Epidermal melanocyte (primary cell): ENCODE data around the gene IFITM10.
A peak's percentile ranks its signal among the peaks of the same experiment; 100 is the strongest.

Experiments
- DNase-seq: peaks from one replicate; pipeline ENCODE4 v3.0.0; 2011; ENCODE audit warnings: low spot score; ENCODE audit not compliant: insufficient read length

The IFITM10 gene

GRCh38 chr11:1741741-1742140, 8.7 kb downstream of the IFITM10 start:
- DNase-seq = no peak

- no peak for DNase-seq
Observed at GRCh38 chr11:1740786-1741530, 9.4 kb downstream of the IFITM10 start.

- no peak for DNase-seq
Observed at GRCh38 chr11:1739576-1739975, 10.8 kb downstream of the IFITM10 start.

- no peak for DNase-seq
Observed at GRCh38 chr11:1738380-1738779, 12.0 kb downstream of the IFITM10 start.

- no peak for DNase-seq
Observed at GRCh38 chr11:1737080-1737757, 13.2 kb downstream of the IFITM10 start.

- no peak for DNase-seq
Observed at GRCh38 chr11:1736447-1736992, 13.9 kb downstream of the IFITM10 start.

GRCh38 chr11:1735271-1735670, 15.1 kb downstream of the IFITM10 start:
- DNase-seq = no peak

- no peak for DNase-seq
Observed at GRCh38 chr11:1734641-1735081, 15.7 kb downstream of the IFITM10 start.

- no peak for DNase-seq
Observed at GRCh38 chr11:1733716-1734640, 16.4 kb downstream of the IFITM10 start.

GRCh38 chr11:1733009-1733715, 17.2 kb downstream of the IFITM10 start:
- no peak for DNase-seq

- no peak for DNase-seq
Observed at GRCh38 chr11:1732418-1733008, 17.9 kb downstream of the IFITM10 start.

- no peak for DNase-seq
Observed at GRCh38 chr11:1731451-1732059, 18.8 kb downstream of the IFITM10 start.

GRCh38 chr11:1730059-1730629, 20.3 kb downstream of the IFITM10 start:
- DNase-seq = no peak

- peak; percentile 20 for DNase-seq
Observed at GRCh38 chr11:1729692-1730011, 20.7 kb downstream of the IFITM10 start.

- no peak for DNase-seq
Observed at GRCh38 chr11:1728931-1729691, 21.3 kb downstream of the IFITM10 start.

- DNase-seq = no peak
Observed at GRCh38 chr11:1728301-1728700, 22.1 kb downstream of the IFITM10 start.

GRCh38 chr11:1727861-1728260, 22.5 kb downstream of the IFITM10 start:
- no peak for DNase-seq

- no peak for DNase-seq
Observed at GRCh38 chr11:1727096-1727690, 23.2 kb downstream of the IFITM10 start.

- no peak for DNase-seq
Observed at GRCh38 chr11:1719781-1720180, 30.6 kb downstream of the IFITM10 start.
